Calu3 (cell line): ENCODE measurements around the gene FOXP1. TPM values are rescaled to one million over a fixed set of nuclear protein-coding genes. Genes with fewer than 3 reads are reported as not detected.

ENCODE experiments used
- BruUV-seq: library from RNA; stranded (reverse); fragments of 400-500 nt; replicated peaks from 2 replicates; lab custom pipeline; 2021; lab: Mats Ljungman, UMichigan
- CTCF ChIA-PET: fragments of 300-600 bp; sonication (Branson Sonifier 250); formaldehyde crosslinking; loops from one replicate; lab custom pipeline; 2022; ENCODE audit warnings: antibody characterized with exemption; lab: Charles Lee
- DNase-seq: peaks from one replicate; pipeline ENCODE4 v3.0.0; 2022
- H3K27ac Mint-ChIP-seq: one replicate; pipeline ENCODE4 v1.8.0; 2022; ENCODE audit warnings: mixed read lengths; ENCODE audit not compliant: unreplicated experiment
- H3K27me3 Mint-ChIP-seq: one replicate; pipeline ENCODE4 v1.8.0; 2022; ENCODE audit warnings: mixed read lengths; ENCODE audit not compliant: unreplicated experiment
- H3K36me3 Mint-ChIP-seq: one replicate; pipeline ENCODE4 v1.8.0; 2022; ENCODE audit warnings: mild to moderate bottlenecking, moderate library complexity, mixed read lengths; ENCODE audit not compliant: insufficient read depth, unreplicated experiment
- H3K4me1 Mint-ChIP-seq: one replicate; pipeline ENCODE4 v1.8.0; 2022; ENCODE audit warnings: mild to moderate bottlenecking, low read depth, mixed read lengths; ENCODE audit not compliant: unreplicated experiment
- H3K4me3 Mint-ChIP-seq: one replicate; pipeline ENCODE4 v1.8.0; 2022; ENCODE audit warnings: mild to moderate bottlenecking, low read depth, moderate library complexity, mixed read lengths; ENCODE audit not compliant: unreplicated experiment
- H3K9me3 Mint-ChIP-seq: one replicate; pipeline ENCODE4 v1.8.0; 2022; ENCODE audit warnings: low read depth, mixed read lengths; ENCODE audit not compliant: unreplicated experiment
- intact Hi-C: fragments of 100-400 bp; cut with micrococcal nuclease; formaldehyde crosslinking; loops from one replicate; pipeline ENCODE4 v1.10.0; 2022; ENCODE audit not compliant: unreplicated experiment
- total RNA-seq: library from RNA; stranded (reverse); gene quantifications from 2 replicates; pipeline ENCODE4 v1.2.3, GENCODE V29; 2022
- TF ChIP-seq, protein P1 (sequence below): fragments of 200-600 bp; IDR thresholded peaks from one replicate; pipeline ENCODE4 v1.8.0; 2022; ENCODE audit warnings: antibody characterized with exemption; ENCODE audit not compliant: unreplicated experiment

Gene FOXP1
- total RNA-seq, 1 experiment from 2014 or later = 82.8 TPM

DNA sequence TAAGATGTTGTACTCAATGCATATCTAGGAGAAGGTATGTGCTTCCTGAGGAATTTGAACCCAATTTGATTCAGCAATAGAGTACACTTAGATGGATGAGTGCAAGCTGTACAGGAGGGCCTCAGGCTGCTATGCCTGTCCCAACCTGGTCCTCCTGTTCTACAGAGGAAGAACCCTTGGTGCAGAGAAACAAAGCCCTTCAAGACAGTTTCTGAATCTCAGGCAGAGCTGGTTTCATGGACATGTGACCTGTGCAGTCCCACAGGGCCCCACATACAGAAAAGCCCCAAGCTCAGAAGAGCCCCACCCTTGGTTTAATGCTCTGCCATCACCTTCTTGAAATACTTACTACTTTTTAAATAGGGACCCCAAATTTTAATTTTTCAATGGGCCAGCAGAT is 15.3 kb downstream of the FOXP1 start:
- Mint-ChIP-seq H3K27ac (no peak overlapping the region), H3K27me3 (no peaks in the 10 kb centered on the region), H3K4me1 (peaks cover 22% of the 10 kb centered on the region), H3K36me3 (no peaks in the 10 kb centered on the region), H3K9me3 (no peaks in the 10 kb centered on the region), H3K4me3 (no peak overlapping the region)
- intact Hi-C loops = no loop called here
- no TSS peak for BruUV-seq
- CTCF ChIA-PET = interaction anchor here (0.6 kb wide), 2 partner anchors 38 to 87 kb away, joined by 3 read pairs; no protein-coding TSS in a partner anchor
- TF ChIP-seq, protein P1, sequence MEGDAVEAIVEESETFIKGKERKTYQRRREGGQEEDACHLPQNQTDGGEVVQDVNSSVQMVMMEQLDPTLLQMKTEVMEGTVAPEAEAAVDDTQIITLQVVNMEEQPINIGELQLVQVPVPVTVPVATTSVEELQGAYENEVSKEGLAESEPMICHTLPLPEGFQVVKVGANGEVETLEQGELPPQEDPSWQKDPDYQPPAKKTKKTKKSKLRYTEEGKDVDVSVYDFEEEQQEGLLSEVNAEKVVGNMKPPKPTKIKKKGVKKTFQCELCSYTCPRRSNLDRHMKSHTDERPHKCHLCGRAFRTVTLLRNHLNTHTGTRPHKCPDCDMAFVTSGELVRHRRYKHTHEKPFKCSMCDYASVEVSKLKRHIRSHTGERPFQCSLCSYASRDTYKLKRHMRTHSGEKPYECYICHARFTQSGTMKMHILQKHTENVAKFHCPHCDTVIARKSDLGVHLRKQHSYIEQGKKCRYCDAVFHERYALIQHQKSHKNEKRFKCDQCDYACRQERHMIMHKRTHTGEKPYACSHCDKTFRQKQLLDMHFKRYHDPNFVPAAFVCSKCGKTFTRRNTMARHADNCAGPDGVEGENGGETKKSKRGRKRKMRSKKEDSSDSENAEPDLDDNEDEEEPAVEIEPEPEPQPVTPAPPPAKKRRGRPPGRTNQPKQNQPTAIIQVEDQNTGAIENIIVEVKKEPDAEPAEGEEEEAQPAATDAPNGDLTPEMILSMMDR = no peak
- no peak for DNase-seq

DNA sequence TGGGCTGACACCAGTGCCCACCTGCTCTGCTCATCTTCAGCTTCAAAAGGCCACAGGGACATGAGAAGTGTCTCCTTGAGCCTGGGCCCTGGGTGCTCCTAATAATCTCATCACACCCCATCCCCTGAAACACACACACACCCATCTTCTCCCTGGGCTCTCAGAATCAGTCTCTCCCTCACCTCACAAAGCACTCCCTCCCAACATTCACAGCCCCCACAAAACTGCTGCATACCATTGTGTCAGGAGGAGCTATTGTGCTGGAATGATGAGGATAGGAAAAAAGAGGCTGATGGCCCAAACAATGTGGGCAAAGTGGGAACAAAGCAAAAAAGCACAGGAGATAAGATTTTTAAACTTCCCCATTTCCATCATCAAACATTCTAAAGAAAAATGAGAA is 16.8 kb downstream of the FOXP1 start:
- Mint-ChIP-seq H3K4me1 (peaks cover 30% of the 10 kb centered on the region), H3K27ac (no peak overlapping the region), H3K9me3 (no peaks in the 10 kb centered on the region), H3K36me3 (peaks cover 5% of the 10 kb centered on the region), H3K27me3 (no peaks in the 10 kb centered on the region), H3K4me3 (no peak overlapping the region)
- BruUV-seq = no TSS peak
- intact Hi-C loops = no loop called here
- TF ChIP-seq, protein P1 = no peak
- no peak for DNase-seq
- CTCF ChIA-PET = no interaction called here

DNA sequence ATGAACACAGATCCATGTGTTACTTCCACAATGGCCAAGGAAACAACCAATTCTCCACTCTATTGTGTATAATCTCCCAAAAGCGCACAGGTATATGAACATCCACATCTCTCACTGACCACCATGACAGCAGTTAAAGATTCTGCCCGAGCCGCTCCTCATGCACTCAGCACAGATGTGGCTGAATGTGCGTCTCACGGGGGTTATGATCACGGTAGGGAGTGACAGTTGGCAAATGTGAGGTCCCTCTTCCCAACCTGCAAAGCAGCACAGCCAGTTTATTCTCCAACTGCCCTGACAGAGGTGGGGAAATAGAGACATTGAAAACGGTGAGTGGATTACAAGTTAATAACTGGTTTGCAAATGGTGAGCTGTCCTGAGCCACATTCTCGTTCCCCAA is 17.6 kb downstream of the FOXP1 start:
- intact Hi-C loops = no loop called here
- CTCF ChIA-PET = no interaction called here
- peaks cover 30% of the 10 kb centered on the region for H3K4me1 Mint-ChIP-seq

DNA sequence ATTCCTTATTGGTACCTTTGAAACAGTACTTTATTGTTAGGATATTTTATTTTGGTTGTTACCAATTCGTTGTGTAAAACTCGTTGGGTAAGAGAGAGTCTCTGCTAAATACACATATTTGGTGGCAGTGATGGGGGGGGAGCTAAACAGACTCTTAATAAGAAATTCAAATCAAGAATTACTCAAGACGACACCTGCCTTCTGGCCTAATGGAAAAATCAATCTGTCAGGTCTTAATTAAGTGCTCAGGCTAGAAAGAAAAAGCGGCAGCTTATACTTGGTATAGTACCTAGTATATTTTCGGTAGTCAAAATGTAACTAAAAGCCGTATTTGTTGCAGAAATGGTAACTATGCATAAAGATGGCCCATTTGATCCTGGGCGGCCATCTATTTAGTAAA is 18.2 kb downstream of the FOXP1 start:
- H3K4me3 Mint-ChIP-seq = no peak overlapping the region
- peaks cover 30% of the 10 kb centered on the region for H3K4me1 Mint-ChIP-seq
- H3K36me3 Mint-ChIP-seq = peaks cover 5% of the 10 kb centered on the region
- intact Hi-C loops = no loop called here
- CTCF ChIA-PET = no interaction called here
- TF ChIP-seq, protein P1 = no peak
- no peak for DNase-seq
- no peaks in the 10 kb centered on the region for H3K9me3 Mint-ChIP-seq
- H3K27ac Mint-ChIP-seq = no peak overlapping the region
- H3K27me3 Mint-ChIP-seq = no peaks in the 10 kb centered on the region
- no TSS peak for BruUV-seq

More for the DNA sequence above, 17.6 kb downstream of the FOXP1 start:
- Mint-ChIP-seq H3K36me3 (peaks cover 5% of the 10 kb centered on the region), H3K4me3 (no peak overlapping the region), H3K27me3 (no peaks in the 10 kb centered on the region), H3K9me3 (no peaks in the 10 kb centered on the region), H3K27ac (no peak overlapping the region)
- DNase-seq = no peak
- TF ChIP-seq, protein P1 = no peak
- no TSS peak for BruUV-seq
